GM19099 (cell line): ENCODE data around the gene MYH10.

Source experiments
- POLR2A ChIP-seq: IDR thresholded peaks from 3 replicates; pipeline ENCODE4 v1.6.1; 2011; ENCODE audit warnings: low read depth; ENCODE audit not compliant: insufficient read length; ENCODE audit errors: extremely low read depth

The MYH10 gene

DNA sequence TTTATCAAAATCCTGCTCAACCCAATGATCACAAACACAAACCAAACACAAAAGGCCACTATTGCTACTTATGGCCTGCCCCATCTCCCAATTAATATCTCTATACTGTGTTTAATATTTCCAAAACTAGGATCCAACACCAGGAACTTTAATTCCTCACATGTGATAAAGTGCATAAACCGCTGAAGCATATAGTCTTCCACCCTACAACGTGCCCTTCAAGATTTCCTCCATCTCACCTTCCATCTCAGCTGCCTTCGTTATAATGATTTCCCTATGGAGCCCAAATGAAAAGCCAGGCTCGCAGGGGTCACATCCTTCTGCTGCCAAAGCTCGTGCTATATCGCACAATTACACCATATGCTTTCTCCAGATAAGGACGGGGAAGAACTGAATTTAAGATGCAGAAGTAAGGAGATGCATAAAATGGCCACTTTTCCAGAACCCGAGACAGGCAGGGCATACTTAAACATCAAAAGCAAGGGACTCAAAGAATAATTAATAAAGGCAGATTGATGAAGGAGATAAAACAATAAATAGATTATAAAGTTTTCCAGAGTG is 1.8 kb downstream of the MYH10 start:
- no peak for TF ChIP-seq POLR2A

DNA sequence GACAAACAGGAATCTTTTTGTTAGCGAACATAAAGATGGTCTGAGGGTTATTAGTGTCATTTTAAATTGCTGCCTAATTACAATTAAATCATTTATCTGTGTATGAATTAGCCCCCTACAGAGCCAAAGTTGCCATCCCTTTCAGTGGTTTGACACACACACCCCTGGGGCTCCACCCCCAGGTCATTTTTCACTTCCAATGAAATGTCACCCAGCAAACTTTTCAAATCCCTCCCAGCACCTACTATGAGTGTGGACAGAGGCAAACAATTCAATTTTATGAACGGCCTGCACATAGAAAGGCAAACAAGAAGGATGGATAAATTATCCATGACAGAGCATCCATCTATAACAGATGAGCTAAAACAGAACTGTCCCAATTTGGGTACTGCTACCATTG is 2.4 kb downstream of the MYH10 start:
- TF ChIP-seq POLR2A = no peak

DNA sequence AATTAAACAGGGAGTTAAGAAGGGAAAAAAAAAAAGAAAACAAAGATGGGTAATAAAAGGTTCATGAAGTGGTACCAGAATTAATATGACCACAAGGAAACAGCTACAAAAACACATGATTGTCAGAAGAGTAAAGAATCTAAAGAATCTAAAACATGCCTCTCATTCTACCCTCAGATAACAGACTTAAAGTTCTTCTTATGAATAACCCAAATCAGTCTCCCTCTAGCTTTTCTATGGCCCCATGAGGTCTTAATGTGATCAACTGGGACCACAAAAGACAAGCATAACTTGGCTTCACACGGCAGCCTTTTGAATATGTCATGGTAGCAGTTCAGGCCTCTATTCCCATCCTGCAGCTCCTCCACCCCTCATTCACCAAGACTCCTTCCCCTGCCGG is 6.9 kb downstream of the MYH10 start:
- no peak for TF ChIP-seq POLR2A

DNA sequence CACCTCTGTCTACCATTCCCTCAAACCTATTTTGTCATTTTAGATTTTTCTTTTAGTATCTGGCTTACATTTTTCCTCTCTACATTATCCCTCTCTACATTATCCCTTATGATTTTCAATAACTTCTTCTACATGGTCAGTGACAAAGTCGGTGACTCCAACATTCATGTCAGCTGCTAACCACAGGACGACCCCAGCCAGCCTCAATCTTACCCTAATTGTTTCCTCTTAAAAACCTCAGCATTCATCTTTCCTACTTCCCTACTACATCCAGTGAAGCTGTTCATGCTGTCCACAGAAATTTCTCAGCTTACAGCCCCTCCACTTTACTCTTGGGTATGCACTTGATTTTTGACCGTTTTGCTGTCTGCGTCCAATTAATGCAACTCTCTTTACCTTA is 8.3 kb downstream of the MYH10 start:
- no peak for TF ChIP-seq POLR2A

DNA sequence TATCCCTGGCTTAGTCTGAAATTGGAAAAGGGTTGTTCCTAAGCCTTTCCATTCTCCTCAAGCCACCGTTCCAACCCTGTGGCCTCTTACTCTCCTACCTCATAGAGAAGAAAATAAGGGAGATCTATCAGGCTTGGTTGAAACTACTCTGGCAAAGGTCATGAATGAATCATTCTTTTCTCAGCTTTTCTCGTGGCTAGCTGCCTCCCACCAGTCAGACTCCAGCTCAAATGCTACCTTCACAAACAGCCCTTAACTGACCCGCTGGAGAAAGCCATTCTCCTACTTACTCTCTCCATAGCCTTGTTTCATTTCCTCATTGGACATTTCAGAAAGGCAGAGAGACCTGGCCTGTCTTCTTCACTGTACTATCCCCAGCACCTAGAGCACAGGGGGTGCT is 8.9 kb downstream of the MYH10 start:
- TF ChIP-seq POLR2A = no peak

DNA sequence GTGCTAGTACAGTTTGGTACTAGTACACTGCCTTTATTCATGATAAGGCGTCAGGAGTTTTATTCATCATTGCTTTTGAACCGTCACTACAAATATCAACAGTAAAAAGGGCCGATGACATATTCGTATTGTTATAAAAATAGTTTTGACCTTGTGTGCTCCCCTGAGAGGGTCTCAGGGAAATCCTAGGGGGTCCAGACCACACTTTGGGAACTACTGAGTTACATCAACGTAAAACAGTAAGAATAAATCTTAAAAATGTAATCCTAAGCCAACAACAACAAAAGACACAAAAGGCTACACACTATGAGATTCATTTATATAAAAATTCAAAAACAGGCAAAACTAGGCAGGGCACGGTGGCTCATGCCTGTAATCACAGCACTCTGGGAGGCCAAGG is 11.2 kb downstream of the MYH10 start:
- TF ChIP-seq POLR2A = no peak

DNA sequence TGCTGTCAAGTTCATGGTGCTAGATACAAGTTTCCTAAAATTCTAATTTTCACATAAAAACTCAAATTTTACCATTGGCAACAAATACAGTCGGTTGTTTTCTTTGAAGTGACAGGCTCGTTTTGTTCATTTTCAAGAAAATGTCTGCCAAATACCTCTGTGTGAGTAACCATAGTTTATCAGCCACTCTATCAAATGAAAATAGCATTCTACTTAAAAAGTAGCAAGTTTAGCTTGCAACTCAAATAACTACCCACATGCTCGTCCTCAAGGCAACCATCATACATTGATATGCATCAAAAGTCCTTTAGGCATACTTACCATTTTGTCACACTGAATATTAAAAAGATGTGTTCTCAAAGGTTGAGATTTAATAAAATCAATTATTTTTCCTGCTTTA is 11.7 kb downstream of the MYH10 start:
- no peak for TF ChIP-seq POLR2A

DNA sequence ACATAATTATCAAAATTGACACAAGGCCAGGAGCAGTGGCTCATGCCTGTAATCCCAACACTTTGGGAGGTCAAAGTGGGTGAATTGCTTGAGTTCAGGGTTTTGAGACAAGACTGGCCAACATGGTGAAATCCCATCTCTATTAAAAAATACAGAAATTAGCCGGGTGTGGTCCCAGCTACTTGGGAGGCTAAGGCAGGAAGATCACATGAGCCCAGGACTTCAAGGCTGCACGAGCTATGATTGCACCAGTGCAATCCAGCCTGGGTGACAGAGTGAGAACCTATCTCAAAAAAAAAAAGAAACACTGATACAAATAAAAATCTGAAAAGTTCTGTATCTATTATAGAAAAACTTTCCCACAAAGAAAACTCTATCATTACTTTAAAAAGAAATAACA is 15.5 kb downstream of the MYH10 start:
- no peak for TF ChIP-seq POLR2A

DNA sequence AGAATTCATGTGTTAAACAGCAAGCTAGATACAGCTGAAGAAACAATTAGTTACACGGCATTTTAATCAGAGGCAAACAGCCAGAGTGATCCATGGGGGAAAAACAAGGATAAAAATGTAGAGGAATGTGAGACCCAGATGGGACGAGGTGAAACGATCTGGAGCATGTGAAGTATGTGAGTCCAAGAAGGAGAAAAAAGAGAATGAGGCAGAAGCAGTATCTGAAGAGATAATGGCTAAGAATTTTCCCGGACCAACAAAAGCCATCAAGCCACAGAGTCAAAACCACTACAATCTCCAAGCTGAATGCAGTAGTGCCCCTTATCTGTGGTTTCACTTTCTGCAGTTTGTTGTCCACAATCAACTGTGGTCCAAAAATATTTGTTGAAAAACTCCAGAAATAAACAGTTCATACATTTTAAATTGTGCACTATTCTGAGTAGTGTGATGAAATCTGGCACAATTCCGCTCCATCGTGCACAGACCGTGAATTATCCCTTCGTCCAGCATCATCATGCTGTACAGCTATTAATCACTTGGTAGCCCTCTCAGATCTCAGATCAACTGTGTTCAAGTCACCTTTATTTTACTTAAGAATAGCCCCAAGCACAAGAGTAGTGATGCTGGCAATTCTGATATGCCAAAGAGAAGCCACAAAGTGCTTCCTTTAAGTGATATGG is 18.8 kb downstream of the MYH10 start:
- TF ChIP-seq POLR2A = no peak

DNA sequence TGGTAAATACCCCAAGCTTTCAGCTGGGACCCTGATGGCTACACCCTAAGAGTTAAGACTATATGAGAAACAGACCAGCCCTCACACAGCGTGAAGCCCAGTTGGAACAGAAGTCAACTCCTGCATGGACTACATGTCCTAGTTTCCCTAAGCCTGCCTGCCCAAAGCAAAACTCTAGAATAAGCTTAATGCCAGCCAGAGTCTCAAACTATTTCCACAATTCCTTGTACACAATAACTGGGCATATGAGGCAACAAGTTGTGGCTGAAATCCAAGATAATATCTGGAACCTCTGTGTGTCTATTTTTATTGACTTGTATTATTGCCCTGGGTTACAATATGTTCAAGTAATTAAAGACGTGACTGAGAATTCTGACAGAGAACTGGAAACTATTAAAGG is 19.4 kb downstream of the MYH10 start:
- TF ChIP-seq POLR2A = no peak

DNA sequence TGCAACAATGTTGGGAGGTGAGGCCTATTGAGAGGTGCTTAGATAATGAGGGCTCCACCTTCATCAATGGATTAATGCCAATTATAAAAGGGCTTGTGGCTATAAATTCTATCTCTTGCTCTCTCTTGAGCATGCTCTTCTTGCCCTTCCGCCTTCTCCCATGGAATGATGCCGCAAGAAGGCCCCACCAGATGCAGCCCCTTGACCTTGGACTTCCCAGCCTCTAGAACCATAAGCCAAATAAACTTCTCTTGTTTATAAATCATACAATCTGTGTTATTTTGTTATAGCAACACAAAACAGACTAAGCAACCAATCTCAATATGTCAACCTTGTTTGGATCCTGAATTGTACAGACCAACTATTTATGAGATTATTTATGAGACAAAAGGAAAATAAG is 20.0 kb downstream of the MYH10 start:
- TF ChIP-seq POLR2A = no peak

DNA sequence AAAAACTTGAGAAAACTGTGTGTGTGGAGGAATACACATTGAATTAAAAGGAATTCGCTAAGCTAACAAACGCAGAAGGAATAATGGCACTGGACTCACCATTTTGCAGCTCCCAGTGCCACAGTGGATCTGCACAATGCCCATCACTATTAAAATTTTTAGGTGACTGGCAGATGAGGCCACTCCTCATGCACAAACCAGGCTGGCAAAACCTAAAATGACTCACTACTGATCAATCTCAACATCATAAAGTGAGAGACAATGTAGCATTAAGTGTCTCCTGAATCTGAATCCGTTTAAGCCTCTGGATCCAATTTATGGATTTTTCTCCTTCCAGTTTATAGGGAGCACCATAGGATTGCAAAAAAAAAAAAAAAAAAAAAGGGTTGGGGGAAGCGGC is 20.6 kb downstream of the MYH10 start:
- no peak for TF ChIP-seq POLR2A

DNA sequence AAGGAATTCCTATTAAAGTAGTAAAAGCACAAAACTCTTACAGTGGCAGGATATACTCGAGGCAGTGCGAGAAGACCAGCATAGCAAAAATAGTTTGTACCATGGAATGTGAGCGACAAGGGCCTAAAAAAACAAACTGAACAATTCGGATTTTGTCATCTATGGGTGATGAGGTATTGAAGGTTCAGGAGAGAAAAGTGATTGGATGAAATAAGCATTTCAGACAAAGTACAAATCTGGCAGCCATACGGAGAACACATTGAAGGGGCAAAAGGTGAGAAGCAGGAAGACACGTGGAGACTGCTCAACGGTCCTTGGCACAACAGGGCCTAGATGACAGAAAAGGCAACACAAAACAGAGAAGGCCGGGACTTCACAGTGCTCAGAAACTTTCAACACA is 22.5 kb downstream of the MYH10 start:
- no peak for TF ChIP-seq POLR2A

DNA sequence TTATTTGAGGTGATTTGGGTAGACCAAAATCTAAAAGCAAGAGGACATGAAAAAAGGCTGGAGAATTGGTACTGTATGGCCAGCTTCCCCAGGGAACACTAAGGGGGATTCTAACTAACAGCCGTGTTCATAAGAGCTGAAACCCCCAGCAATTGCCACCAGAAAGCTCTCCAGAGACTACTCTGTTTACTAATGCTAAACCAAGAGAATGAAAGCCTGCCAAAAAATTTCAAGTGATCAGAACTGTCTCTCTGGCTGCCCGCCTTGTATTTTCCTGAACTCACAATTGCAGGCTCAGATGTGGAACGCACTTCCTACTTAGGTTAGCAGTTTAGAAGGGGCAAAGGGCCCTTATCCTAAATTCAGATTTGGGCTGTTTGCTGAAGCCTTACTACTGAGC is 24.1 kb downstream of the MYH10 start:
- TF ChIP-seq POLR2A = no peak

DNA sequence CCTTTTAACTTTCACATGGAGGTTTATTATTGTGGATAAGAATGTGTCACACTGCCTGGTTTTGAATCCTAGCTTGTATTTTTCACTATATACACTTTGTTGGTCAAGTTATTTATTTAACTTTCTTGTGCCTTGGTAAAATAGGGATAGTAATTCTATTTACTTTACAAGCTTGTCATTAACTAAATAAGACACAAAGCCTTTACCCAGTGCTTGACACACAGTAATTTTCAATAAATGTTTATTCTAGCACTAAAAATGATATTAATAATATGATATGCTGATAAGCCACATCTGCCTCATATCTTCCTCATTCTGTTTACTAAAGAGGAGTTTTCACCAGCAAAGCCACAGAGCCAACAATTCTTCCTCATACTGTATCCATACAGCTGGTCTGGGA is 27.8 kb downstream of the MYH10 start:
- TF ChIP-seq POLR2A = no peak

DNA sequence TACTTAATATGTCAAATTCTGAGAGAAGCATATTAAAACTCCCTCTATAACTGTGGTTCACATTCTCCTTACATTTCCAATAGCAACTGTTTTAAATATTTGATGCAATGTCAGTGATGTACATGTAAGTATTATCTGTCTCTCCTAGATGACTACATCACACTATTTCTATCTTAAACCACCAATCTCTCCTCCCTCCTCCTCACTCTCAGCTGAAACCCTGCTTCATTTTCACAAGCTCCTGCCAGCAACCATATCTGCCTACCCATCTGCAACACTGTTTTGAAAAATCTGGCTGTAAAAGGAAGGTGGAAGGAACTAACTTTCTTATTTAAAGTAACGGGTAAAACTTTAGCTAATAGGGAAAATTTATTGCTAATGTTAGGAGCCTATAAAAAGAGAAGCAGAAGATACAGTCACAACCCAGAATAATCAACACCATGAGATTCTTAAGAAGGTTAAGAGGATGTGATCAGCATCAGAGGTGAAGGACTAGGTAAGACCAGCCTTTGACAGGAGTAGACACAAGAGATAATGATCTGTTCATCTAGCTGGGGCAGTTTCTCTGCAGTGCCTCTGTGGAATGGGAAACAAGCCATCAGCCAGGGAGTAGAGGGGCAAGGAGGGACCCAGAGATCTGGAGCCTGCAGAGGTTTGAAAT is 31.0 kb downstream of the MYH10 start:
- TF ChIP-seq POLR2A = no peak
